ENCODE measurements around the gene BAD. TPM values are rescaled to one million over a fixed set of nuclear protein-coding genes. Genes with fewer than 3 reads are reported as not detected.

The BAD gene
- total RNA-seq, 1 experiment from 2014 or later, result 148 TPM

DNA sequence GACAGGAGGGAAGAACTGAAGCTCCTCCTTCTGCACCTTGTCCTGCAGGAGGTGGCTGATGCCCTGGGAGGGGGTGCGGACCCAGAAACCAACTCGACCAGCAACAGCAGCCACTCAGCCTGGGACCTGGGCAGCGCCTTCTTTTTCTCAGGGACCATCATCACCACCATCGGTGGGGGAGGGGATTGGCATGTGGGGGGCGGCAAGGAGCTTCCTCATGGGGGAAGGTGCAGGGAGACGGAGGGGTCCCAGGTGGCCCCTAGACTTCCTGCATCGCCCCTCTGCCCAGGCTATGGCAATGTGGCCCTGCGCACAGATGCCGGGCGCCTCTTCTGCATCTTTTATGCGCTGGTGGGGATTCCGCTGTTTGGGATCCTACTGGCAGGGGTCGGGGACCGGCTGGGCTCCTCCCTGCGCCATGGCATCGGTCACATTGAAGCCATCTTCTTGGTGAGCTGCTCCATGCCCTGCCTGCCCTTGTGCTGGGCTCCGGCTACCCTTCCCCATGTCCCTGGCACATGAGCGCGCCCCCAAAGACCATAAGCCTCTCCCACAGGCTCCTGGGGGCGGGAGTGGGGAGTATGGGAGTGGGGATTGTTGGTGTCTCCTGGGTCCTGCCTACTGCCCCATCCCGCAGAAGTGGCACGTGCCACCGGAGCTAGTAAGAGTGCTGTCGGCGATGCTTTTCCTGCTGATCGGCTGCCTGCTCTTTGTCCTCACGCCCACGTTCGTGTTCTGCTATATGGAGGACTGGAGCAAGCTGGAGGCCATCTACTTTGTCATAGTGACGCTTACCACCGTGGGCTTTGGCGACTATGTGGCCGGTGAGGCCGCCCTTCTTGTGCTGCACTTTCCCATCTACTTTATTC is 12.6 kb upstream of the BAD start:
- DNase-seq (ENCODE audit: low read depth), result no peak

DNA sequence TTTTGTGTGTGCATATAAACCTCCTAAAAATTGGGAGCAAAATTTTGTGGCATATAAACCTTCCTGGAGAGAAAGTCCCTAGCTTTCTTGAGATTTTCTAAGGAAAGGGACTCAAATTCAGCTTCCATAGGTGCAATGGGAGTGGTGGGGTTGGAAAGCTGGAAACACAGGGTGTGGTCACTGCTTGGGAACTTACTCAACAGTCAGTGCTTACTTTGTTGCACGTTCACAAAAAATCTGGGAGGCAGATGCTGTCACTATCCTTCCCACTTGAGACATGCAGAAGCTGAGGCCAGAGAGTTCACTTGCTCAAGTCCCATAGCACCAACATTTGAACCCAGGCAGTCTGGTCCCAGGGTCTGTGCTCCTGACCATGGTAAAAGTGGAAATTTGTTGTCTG is 11.8 kb upstream of the BAD start:
- no peak for DNase-seq (ENCODE audit: low read depth)

DNA sequence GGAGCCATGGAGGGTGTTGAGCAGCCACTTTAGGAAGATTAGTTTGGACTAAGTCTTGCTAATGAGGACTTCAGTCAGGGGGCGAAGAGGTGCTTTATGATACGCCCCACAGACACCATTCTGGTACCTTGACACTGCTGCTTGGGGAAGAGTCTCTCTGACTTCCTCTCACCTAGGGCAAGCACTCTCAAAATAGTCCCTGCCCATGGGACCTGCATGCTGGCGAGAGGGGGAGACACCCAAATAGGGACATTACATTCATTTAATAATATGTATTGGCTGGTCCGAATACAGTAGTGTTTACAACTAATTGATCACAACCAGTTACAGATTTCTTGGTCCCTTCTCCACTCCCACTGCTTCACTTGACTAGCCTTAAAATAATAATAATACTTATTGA is 11.3 kb upstream of the BAD start:
- DNase-seq (ENCODE audit: low read depth), result no peak

DNA sequence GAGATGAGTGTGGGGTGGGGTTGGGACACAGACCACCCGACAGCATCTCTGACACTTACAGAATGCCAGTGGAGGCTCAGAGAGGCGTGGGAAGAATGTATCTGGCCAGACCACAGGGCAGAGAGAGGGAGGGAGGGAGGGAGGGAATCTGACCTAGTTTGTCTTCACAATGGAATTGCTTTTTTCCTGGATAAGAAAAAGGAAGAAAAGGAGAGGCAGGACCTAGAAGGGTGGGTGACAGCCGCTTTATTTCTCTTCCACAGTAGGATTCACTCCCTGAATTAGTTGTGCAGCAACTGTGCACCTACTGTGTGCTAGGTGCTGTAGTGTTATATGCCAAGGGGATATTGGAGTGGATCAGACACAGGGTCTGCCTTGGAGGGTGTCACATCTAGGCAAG is 10.3 kb upstream of the BAD start:
- DNase-seq (ENCODE audit: low read depth), result no peak

DNA sequence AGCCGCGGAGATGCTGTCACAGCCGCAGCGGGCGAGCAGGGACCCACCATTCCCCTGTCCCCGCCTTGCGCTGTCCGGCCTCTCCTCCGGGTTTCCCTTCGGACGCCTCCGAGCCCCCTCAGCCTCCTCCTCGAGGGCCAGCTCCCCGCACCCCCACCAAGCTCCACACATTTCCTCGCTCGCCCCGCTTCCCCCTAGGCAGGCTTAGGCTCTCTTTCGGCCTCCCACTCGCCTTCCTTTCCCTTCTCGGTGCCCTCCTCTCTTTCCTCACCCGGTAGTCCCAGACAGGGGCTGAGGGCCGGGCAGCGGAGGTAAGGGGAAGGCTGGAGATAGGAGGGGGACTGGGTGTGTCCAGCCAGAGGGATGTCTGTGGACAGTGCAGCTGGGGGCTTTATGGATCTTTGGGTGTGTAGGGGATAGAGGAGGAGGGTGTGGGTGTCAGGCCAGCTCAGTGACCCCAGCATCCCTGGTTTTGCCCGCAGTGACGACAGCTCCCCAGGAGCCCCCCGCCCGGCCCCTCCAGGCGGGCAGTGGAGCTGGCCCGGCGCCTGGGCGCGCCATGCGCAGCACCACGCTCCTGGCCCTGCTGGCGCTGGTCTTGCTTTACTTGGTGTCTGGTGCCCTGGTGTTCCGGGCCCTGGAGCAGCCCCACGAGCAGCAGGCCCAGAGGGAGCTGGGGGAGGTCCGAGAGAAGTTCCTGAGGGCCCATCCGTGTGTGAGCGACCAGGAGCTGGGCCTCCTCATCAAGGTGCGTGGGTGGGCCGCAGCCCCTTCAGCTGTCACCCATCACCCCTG is 8.2 kb upstream of the BAD start:
- DNase-seq (ENCODE audit: low read depth), result no peak

DNA sequence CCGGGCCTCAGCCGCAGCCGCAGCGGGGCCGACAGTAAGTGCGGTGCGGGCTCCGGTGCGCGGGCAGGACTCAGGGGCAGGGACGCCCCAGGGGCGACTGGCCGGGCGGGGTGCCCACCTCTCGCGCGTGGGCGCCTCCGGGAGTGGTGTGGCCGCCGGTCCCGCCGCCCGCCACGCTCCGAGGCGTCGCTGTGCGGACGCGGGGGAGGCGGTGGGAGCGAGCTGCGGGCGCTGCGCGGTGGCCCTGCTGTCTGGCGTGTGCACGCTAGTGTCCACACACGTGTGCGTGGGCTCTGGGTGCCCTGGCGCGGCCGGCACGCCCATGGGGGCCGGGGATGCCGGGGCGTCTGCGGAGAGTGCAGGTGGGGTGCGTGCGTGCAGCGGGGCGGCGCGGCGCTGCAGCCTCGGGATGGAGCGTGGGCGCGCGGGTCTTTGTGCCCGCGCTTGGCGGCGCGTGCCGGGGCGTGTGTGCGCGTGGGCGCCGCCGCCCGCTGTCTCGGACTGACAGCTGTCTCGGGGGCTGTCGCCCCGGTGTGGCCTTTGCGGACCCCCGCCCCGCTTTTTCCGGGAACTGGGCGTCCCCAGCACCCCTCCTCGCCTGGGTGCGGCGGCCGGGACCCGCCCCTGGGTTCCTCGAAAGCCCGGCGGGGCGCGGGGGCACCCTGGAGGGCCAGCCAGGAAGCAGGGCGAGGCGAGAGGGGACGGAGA is 7.4 kb upstream of the BAD start:
- DNase-seq (ENCODE audit: low read depth), result no peak

DNA sequence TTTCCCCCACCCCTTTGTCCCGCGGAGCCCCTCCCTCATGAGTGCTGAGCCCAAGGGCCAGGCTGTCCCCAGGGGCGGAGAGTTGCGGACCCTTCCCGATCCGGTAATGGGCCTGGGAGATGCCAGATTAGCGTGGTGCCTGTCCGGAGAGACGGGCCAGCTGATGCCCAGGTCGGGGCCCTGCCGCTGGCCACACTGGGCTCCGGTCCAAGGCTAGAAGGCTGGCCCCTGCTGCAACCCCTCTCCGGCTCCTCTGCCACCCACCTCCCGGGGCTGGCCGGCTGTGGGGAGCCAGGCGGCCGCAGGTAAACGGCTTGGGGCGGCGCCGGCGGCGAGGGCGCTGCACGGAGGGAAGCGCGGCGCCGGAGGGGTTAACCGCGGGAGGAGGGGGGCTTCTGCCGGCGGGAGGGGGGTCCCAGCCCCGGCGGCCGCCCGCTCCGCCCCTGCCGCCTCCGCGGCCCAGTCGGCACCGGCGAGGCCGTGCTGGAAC is 6.8 kb upstream of the BAD start, which contains the start of gene KCNK4:
TSS of gene KCNK4 (plus strand) at position 41 of the 490 bp plus-strand sequence. CDS start 1,717 bp downstream, outside the sequence.
- DNase-seq (ENCODE audit: low read depth), result no peak

DNA sequence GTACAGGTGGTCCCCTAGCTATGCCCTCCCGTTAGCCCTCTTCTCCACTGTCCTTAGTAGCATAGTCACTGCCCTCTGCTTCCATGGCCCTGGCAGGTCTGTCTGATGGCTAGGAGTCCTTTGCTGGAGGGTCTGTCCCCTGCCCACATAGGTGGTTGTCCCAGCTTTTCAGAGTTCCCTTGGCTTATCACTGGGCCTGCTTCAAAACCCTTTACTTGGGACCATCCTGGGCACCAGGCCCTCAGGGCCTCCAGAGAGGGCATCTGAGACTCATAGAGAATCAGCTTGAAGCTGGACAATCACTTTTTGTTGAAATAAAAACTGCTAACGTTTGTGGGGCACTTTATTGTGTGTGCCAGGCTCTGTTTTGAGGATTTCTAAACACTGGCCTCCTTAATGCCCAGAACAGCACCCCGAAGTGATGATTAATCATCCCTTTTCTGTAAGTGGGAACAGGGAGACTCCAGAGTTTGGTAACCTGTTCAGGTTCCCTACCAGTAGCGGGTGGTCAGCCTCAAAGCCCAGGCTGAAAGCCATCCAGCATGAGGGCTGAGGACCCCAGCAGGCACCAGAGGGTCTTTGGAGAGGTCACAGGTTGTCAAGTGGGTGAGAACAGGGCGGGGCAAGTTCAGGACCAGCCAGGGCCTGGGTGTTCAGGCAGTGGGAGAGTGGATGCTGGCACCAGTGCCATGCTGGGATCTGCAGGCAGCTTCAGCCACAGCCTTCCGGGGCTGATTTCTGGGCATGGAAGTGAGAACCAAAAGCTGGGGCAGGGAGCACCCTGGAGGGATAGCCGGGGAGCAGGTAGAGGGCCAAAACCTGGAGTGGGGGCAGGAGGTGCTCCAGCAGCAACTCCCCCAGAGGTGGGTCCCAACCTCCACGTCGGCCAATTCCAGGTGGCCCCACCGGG is 6.1 kb upstream of the BAD start:
- no peak for DNase-seq (ENCODE audit: low read depth)

DNA sequence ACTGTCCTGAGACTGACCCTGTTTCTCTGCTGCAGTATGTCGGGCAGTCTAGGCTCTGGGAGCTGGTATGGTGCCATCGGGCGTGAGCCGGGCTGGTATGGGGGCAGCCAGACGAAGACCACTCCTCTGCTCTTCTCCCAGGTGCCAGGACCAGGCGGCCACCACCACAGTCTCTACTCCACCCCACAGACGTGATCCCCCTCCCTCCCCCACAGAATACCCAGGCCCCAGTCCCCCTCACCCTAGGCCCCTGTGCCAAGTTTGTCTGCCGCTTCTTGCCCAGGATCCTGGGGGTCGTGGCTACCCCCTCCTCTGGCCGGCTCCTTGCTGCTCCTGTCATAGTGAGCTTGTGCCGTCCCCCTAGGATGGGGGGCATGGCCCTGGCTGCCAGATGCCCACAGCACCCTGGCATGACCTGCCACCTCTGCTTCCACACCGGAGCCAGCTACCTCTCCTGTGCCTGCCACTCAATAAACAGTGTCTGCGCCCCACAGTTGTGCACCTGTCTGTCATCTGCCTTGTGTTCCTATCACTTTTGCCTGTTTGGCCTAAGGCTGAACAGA is 4.6 kb upstream of the BAD start:
- no peak for DNase-seq (ENCODE audit: low read depth)

DNA sequence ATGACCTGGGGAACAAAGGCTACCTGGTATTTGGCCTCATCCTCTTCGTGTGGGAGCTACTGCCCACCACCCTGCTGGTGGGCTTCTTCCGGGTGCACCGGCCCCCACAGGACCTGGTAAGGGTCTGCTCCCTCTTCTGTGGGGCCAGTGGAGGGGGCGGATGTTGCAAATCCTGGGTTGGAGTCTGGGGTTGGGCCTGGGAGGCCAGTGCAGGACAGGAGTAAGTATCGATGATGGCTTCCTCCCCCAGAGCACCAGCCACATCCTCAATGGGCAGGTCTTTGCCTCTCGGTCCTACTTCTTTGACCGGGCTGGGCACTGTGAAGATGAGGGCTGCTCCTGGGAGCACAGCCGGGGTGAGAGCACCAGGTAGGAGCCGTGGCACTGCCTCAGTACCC is 3.9 kb upstream of the BAD start:
- DNase-seq (ENCODE audit: low read depth), result no peak

DNA sequence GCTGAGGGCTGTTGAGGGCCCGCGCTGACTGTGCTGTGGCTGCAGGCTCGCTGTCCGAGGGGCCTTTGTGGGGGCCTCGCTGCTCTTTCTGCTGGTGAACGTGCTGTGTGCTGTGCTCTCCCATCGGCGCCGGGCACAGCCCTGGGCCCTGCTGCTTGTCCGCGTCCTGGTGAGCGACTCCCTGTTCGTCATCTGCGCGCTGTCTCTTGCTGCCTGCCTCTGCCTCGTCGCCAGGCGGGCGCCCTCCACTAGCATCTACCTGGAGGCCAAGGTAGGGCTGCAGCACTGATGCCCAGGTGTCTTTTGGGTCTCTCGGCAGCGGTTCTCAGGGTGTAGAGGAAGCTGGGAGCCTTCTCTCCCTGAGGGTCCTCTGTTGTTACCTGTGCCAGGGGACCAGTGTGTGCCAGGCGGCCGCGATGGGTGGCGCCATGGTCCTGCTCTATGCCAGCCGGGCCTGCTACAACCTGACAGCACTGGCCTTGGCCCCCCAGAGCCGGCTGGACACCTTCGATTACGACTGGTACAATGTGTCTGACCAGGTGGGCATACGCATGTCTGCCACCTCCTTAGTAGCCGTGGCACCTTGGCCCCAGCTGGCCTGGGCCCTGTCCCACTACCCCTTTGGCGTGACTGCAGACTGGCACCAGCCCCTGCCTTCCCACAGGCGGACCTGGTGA is 3.3 kb upstream of the BAD start:
- no peak for DNase-seq (ENCODE audit: low read depth)

DNA sequence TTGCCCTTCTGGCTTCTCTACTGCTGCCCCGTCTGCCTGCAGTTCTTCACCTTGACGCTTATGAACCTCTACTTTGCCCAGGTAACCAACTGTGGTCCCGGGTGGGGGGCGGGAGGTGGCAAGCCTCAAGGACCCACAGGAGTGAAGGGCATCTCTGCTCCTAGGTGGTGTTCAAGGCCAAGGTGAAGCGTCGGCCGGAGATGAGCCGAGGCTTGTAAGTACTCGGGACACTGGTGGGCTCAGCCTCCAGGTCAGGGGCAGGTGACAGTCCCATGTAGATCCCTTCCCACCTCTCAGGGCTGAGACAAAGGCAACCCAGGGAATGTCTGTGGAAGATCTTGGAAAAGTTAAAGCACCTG is 2.3 kb upstream of the BAD start:
- DNase-seq (ENCODE audit: low read depth), result no peak

DNA sequence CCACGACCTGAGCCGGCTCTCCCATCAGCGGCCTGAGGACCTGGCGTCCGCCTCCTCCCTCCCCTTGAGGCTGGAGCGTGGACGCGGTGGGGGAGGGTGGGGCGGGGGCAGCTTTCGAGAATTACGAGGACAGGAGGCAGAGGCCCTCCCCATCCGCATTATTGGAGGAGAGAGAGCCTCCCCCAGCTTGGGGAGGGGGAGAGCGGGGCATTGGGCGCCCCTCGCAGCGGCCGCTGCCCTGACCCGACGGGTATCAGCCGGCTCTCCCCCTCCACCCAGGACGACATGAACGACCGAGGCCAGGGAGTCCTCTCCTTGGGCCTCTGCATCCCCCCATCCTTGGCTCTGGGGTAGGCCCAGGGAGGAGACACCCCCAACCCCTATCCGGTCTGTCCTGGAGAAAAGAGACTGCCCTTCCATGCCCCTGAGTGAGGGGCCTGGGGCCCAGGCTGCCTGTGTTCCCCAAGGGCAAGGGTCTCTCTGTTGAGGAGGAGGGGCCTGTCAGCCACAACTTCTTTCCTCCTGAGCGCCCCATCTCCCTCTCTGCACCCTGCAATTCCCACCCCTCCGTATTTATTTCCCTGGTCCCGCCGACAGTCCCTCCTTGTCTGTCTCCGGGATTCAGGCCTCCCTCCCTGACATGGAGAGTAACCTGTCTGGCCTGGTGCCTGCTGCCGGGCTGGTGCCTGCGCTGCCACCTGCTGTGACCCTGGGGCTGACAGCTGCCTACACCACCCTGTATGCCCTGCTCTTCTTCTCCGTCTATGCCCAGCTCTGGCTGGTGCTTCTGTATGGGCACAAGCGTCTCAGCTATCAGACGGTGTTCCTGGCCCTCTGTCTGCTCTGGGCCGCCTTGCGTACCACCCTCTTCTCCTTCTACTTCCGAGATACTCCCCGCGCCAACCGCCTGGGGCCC is 1.7 kb upstream of the BAD start:
- peak; percentile 35 for DNase-seq (ENCODE audit: low read depth)

DNA sequence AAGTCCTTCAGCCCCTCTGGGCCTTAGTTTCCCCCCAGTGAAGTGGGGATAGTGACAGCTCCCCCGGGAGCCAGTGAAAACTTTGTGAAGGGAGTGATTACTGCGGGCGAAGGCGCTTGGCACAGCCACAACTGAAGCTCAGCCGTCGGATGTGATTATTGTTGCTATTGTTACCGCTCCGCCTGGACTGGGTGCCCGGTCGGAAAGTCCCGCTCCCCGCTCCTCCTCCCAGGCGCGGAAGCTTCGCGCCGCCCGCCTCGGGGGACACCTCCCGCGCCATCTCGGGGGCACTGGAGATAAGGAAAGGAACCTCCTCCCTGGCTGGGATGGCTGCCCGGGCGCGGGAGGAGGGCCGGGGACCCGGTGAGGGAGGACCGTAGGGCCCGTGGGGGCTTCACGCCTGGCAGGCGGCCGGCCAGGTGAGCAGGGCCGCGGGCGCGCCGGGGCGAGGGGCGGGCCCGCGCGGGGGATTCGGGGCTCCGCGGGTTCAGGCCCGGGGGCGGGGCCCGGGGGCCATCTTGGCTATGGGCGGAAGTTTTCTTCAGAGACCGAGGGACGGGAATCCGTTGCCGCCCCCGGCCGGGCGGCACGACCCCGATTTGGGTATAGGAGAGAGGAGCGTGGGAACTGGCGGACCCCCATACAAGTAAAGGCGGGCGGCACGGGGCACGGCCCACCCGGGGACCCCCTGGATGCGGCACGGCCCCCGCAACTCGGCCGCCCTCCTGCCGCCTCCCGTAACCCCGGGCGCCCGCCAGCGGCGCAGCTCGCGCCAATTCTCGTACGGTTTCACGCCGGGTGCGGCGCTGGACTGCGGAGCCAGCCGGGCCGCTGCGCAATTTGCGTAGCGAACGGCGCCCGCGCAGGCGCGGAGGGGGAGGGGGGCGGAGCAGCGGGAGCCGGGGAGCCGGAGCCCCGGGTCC is 758 bp upstream of the BAD start, which contains the start of gene GPR137:
TSS of gene GPR137 (plus strand) at position 887 of the 923 bp plus-strand sequence. CDS start 677 bp downstream, outside the sequence.
- DNase-seq (ENCODE audit: low read depth), result peak; percentile 73

DNA sequence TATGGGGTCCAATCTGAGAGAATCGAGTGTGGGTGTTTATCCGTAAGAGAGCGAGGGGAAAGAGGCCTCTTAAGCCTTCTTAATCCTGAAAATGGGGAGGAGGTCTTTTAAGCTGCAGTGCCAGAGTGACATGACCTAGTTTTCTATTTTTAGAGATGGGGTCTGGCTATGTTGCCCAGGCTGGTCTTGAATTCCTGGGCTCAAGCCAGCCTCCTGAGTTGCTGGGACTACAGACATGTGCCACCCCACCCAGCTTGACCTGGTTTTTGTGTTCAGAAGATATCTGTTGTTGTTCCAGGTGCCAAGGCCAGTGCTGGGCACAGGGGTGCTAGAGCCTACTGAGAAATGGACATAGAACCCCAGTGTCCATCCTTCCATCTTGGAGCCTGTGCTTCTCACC is 1.4 kb downstream of the BAD start:
- DNase-seq (ENCODE audit: low read depth), result no peak

DNA sequence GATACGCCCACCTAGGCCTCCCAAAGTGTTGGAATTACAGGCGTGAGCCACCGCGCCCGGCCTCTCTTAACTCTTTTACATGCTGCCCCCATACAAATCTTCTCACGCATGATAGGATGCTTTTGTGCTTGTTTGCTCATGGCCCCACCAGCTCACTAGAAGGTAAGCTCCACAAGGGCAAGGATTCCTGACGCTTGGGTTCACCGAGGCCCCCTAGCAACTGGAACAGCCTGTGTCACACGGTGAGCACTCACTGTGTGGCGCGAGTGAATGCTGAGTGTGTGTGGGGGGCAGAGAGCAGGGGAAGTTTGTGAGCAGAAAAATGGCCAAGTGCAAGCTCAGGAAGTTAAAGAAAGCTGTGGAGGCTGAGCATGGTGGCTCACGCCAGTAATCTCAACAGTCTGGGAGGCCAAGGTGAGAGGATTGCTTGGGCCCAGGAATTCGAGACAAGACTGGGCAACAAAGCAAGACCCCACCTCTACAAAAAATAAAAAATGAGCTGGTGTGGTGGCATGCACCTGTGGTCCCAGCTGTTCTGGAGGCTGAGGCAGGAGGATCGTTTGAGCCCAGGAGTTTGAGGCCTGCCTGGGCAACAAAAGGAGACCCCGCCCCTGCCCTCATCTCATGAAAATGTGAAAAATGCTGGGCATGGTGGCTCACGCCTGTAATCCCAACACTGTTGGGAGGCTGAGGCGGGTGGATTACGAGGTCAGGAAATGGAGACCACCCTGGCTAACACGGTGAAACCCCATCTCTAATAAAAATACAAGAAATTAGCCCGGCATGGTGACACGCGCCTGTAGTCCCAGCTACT is 2.3 kb downstream of the BAD start:
- DNase-seq (ENCODE audit: low read depth), result no peak

DNA sequence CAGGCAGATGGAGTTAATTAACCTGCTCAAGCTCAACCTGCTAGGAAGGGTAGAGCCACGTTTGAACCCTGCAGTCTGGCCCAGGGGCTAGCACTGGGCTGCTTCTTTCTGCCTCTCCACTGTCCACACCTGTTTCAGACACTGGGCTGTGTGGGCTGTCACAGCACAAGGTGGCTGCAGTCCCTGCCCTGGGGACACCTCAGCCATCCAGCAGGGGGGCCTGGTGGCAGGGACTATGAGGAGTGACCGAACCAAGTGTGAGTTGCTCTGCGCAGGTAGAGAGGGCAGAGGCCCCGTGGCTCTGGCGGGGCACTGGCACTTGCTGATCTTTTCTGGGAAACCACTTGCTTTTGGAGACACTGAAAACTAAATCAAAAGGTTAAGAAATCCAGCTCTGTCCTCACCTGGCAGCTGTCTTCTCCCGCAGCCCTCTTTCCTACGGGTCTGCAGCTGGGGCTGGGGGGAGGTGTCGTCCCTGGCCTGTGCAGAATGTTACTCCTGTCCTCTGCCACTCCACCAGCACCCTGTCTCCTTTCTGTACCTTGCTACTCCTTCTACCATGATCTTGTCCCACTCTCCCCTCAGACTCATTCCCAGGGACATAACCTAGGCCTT is 5.8 kb downstream of the BAD start:
- no peak for DNase-seq (ENCODE audit: low read depth)

Data from M059J (cell line).